Measurements from ENCODE around the gene GNRH2.

Gene GNRH2

DNA sequence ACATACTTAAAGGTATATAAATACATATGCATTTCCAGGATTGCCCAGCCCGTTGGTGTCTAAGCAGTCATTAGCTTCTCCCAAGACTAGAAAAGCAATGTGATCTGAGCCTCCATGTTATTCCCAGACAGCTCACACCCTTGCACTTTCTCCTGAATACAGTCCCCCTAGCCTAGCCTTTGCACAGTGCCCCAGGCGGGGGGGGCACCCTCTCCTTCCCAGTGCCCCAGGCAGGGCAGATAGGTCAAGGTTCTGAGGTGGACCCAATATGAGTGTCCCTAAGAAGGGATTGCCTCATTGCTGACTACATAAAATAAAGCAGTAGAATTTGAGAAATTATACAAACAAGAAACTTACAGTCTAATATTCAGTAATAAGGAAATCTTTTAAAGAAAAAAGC is 15.4 kb upstream of the GNRH2 start:
- no peak for DNase-seq (ENCODE audit: low spot score)
- TF ChIP-seq CTCF (IDR thresholded peaks at IDR 0.05; ENCODE audit: extremely low read depth, insufficient read depth, missing control alignments) = no peak
- in situ Hi-C loops (cut with MboI; ENCODE audit: low pct_unique_long_range_greater_than_20kb, low sequenced_read_pairs, unreplicated experiment) = no loop called here

DNA sequence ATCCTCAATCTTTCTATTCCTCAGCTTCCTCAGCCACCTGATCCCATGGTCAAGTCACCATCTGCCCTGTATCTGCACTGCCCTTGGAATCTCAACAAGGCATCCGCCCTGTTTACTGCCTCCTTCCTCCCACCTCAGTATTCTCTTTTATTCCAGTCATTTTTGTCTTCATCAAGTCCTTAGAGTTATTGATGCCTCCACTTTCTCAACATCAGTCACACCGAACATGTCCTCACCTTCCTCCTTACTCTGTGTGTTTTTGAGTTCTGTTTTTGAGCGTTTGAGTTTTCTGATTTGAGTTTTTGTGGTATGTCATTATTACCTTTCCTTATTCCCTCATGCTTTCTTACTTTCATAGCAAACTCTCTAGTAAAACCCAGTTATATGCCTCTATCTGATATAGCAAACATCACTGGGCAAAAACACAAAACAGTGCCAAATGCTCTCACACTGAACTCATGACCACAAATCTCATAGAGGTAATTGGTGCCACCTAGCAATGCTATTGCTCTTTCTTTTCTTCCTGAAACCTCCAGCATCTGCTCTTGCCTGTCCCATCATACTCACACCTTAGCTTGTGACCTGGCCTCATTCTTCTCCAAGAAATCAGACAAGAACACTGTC is 11.8 kb upstream of the GNRH2 start:
- no peak for TF ChIP-seq CTCF (IDR thresholded peaks at IDR 0.05; ENCODE audit: extremely low read depth, insufficient read depth, missing control alignments)
- no peak for DNase-seq (ENCODE audit: low spot score)
- in situ Hi-C loops (cut with MboI; ENCODE audit: low pct_unique_long_range_greater_than_20kb, low sequenced_read_pairs, unreplicated experiment) = no loop called here

GRCh38 chr20:3032624-3033023 is 10.8 kb upstream of the GNRH2 start:
- in situ Hi-C loops (cut with MboI; ENCODE audit: low pct_unique_long_range_greater_than_20kb, low sequenced_read_pairs, unreplicated experiment) = no loop called here
- no peak for DNase-seq (ENCODE audit: low spot score)
- no peak for TF ChIP-seq CTCF (IDR thresholded peaks at IDR 0.05; ENCODE audit: extremely low read depth, insufficient read depth, missing control alignments)

DNA sequence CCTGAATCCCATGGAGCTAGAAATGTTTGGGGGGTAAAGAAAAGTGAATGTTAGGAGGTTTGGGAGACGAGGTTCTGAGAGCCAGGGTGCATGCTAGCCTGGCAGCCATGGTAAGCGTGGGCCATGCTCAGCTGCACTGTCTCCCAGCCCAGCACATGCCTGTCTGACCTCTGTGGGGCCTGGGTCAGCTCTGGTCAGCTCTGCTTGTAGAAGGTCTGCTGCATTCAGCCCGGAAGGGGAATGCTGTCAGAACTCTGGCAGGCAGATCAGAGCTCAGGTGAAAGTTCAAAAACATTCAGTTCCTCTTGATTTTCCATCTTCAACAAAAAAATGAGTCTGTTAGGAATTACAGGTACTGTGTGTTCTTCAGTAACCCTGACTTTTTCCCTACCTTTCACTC is 5.8 kb upstream of the GNRH2 start:
- no peak for DNase-seq (ENCODE audit: low spot score)
- in situ Hi-C loops (cut with MboI; ENCODE audit: low pct_unique_long_range_greater_than_20kb, low sequenced_read_pairs, unreplicated experiment) = no loop called here
- no peak for TF ChIP-seq CTCF (IDR thresholded peaks at IDR 0.05; ENCODE audit: extremely low read depth, insufficient read depth, missing control alignments)

DNA sequence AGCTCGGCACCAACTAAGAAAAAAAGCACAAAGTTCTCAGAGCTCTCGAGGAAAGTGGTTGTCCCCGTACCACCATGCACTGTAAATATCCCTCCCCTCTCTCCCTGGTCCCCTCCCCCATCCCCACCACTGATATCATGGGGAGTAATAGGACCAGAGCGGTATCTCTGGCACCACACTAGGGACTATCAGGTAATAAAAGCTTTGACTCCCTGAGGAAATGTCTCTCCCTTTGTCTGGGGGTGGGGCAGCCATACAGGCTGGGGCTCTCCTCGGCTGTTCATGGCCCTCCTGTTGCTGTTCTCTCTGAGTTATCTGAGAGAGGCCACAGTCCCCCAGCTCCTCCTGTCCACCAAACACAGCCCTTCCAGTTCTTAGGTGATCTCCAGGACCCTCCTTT is 5.0 kb upstream of the GNRH2 start:
- in situ Hi-C loops (cut with MboI; ENCODE audit: low pct_unique_long_range_greater_than_20kb, low sequenced_read_pairs, unreplicated experiment) = no loop called here
- no peak for TF ChIP-seq CTCF (IDR thresholded peaks at IDR 0.05; ENCODE audit: extremely low read depth, insufficient read depth, missing control alignments)
- DNase-seq (ENCODE audit: low spot score) = no peak

DNA sequence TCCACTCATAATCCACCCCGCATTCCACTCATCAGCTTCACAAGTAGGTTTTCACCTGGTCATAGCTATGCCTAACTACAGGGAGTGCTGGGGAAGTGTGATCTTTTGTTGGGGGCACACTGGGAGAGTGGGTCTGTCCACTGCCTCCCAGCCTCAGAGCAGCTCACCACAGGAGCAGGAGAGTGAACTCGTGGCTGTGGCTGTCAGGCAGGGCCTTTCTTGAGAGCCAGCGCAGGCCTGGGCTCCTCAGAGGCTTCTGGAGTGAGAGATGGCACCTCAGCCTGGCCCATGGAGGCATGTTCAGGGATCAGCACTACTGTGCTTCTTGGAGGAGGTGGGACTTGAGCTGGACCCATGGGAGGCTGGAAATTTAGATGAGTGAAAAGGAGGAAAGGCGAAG is 4.0 kb upstream of the GNRH2 start:
- no peak for TF ChIP-seq CTCF (IDR thresholded peaks at IDR 0.05; ENCODE audit: extremely low read depth, insufficient read depth, missing control alignments)
- DNase-seq (ENCODE audit: low spot score) = no peak
- in situ Hi-C loops (cut with MboI; ENCODE audit: low pct_unique_long_range_greater_than_20kb, low sequenced_read_pairs, unreplicated experiment) = no loop called here

GRCh38 chr20:3040086-3040485 is 3.3 kb upstream of the GNRH2 start:
- in situ Hi-C loops (cut with MboI; ENCODE audit: low pct_unique_long_range_greater_than_20kb, low sequenced_read_pairs, unreplicated experiment) = no loop called here
- TF ChIP-seq CTCF (IDR thresholded peaks at IDR 0.05; ENCODE audit: extremely low read depth, insufficient read depth, missing control alignments) = no peak
- no peak for DNase-seq (ENCODE audit: low spot score)

Data from GM13977 (cell line).